ENCODE data around the gene AP2A2.

- TF ChIP-seq CTCF (IDR thresholded peaks at IDR 0.05) (no peak), POLR2AphosphoS5 (IDR thresholded peaks at IDR 0.05) (no peak), POLR2A (IDR thresholded peaks at IDR 0.05) (no peak)
Observed at GRCh38 chr11:1001617-1002405, 76.1 kb downstream of the AP2A2 start.
